GM19025 (cell line): Measurements from ENCODE around the gene RSPH1.

Source experiments
- ATAC-seq: cut with Tn5 transposase; IDR thresholded peaks from one replicate; pipeline ENCODE4 v1.9.1; 2021; ENCODE audit warnings: mild to moderate bottlenecking, low read depth, moderate library complexity; ENCODE audit not compliant: unreplicated experiment

The RSPH1 gene

DNA sequence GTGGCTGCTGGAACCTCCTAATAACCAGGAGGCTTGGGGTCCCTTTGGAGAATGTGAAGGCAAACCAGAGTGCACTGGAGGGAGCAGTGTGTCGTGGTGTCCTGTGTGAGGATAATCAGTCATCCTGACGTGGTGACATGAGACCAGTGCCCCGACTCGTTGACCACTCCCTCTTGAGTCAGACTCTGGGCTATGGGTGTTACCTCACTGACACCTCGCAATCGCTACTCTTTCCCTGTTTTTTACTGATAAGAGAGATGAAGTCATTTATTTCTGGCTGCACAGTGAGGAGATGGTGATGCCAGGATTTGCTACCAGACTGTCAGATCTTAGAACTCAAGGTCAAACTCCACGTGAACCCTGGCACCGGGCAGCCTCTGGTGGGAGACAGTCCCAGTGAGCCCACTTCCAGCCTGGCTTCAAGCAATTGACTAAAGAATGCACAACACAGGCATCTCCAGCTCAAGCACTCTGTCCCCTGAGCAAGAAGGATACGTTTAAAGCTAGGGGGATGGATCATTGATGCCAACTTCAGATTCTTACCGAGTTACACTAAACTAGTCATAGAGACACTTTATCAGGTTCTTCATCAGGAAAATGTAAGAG lies 62.0 kb downstream of the RSPH1 start:
- no peak for ATAC-seq

DNA sequence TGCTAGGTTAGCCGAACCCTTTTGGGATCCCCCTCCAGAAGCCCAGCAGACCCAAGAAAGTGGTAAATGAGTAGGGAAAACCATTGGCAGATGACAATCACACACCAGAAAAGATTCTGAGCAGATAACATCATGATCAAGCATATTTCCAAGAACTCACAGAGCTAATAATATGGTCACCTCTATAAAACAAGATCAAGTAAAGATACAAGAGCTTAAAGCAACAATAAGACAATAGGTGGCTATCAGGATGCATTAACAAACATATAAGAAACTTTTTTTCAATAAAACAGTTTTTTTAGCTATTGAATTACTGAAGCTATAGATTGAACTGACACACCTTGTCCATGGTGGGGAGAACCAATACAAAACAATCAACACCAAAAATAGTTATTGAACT lies 63.3 kb downstream of the RSPH1 start:
- no peak for ATAC-seq

DNA sequence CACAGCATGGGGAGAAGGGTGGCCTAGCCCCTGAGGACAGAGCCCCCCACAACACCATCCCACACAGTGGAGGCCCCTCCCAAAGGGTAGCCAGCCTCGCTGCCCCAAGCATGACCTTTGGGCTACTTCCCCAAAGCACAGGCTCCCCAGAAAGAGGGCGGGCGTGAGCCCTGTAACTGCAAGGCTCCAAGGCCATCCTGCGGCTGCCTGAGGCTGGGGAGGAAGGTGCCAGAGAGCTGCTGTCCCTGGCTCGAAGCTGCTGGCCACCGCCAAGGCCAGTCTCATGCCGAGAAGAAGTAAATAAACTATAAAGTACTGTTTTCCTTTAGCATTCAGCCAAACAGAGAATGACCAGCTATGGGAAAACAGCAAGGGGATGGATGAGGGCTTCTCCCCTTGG lies 64.8 kb downstream of the RSPH1 start:
- ATAC-seq, result no peak

DNA sequence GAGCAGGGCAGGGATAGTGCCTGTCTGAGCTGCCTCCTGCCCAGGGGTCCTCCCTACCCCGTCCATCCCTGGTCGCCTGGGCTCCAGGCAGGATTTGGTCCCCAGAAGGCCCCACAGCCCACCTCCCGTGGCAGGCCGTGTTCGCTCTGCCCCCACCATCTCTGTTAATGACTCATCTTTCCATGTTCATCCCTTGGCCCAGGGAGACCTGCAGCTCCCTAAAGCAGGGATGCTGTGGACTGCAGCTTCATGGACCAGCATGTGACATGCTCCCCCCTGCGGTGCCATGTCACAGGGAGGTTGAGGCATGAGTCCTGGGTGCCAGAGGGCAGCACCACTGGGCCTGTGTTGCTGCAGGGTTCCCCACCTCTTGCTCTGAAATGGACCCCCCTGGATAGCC lies 65.5 kb downstream of the RSPH1 start:
- ATAC-seq, result no peak

DNA sequence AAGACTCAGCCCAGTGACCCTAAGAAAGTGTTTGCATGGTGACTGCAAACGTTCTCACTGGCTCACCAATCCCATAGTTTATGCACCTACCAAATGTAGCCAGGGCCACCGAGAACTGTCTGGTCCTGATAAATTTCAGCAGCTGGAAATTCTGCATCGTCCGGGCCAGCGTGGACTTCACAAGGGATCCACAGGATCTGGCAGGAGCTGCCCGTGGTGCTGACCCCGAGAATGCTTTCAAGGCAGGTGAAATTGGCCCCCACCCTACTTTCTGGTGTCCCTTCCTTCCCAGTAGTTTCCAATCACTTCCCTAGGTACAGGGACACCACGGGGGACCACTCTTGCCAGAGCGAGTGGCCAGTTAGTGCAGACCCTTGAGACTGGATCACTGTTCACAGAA lies 66.2 kb downstream of the RSPH1 start:
- no peak for ATAC-seq

DNA sequence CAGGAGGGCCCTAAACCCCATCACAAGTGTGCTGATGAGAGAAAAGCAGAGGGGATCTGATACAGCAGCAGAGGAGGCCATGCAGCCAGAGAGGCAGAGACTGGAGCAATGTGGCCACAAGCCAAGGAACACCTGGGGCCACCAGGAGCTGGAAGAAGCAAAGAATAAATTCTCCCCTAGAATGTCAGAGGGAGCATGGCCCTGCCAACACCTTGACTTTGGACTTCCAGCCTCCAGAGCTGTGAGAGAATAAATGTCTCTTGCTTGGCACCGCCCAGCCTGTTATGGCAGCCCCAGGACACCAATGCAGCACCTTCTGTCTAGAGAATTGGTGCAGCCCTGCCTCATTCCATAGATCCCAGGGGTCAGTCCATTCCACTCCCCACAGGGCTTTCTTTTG lies 67.0 kb downstream of the RSPH1 start:
- no peak for ATAC-seq

DNA sequence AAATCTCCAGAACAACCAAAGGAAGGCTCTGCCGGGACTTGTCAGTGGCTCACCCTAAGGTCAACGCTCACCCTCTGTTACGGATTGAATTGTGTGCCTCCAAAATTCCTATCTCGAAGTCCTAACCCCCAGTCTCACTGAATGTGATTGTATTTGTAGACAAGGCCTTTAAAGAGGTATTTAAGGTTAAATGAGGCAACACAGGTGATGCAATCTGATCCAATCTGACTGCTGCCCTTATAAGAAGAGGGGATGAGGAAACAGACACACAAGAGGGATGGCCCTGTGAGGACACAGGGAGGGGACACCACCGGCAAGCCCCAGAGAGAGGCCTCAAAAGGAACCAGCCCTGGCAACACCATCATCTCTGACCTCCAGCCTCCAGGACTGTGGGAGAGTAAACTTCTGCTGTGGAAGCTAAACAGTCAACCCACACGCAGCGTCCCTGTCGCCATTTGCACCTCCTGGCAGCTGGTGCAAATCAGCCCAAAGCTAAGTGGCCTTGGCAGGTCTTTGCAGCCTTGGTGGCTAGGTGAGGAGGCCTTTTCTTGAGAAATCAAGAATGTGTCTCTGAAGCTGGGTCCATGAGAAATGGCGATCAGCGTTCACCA lies 68.1 kb downstream of the RSPH1 start:
- ATAC-seq, result no peak

DNA sequence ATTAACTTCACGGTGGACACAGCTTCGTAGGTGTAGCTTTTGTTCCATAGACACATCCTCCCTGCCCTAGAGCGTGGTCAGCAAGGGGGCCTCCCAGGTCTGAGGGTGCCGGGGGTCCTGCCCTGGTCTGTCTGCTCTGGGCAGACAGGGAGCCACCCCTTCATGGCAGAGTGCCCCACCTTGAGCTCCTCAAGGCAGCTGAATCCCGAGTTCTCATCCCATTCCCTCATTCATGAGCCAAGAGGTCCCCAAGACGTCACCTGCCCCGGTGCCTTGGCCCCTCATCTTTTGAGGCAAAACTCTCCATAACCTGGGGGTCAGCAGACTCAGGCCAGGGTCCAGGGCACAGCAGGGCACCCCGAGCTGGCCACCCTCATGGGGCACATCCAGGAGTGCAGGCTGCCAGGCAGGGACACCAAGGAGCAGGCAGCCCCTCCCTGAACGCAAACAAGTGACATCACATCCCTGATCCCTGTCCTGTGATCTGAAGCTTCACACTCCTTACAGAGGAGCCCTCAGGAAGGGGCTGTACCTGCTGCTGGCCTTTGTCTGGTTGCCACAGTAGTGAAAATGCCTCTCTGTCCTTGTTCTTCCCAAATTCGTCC lies 69.0 kb downstream of the RSPH1 start:
- ATAC-seq, result no peak

DNA sequence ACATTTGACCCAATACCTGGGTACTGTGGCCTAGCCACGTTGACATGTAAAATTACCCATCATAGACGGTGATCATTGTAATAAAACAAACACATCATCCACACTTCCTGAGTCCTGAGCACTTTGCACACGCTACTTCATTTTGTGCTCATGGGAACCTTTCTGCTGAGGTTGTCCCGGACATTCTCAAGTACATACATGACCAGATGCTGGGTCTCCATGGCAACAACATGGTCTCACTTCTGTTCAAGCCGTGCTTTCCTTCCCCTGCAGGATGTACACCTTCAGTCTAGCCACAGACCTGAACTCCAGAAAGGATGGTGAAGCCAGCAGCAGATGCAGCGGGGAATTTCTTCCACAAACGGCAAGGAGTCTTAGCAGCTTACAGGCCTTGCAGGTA lies 69.6 kb downstream of the RSPH1 start:
- no peak for ATAC-seq

DNA sequence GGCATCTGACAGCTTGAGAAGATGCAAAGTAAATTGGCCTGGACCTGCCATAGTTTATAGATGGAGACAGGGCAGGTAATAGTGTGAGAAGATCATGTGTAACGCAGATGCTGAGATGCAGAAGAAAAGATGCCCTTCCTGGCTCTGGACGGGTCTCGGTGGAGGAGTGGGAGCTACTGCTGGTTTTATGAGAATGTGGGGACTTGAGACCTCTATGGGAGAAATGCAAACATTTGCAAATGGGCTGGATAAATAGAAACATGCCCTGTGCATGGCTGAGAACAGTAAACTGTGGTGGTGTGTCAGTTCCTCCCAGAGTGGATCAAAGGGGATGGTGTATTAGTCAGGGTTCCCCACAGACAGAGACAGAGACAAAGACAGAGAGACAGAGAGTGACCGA lies 70.4 kb downstream of the RSPH1 start:
- ATAC-seq, result no peak

DNA sequence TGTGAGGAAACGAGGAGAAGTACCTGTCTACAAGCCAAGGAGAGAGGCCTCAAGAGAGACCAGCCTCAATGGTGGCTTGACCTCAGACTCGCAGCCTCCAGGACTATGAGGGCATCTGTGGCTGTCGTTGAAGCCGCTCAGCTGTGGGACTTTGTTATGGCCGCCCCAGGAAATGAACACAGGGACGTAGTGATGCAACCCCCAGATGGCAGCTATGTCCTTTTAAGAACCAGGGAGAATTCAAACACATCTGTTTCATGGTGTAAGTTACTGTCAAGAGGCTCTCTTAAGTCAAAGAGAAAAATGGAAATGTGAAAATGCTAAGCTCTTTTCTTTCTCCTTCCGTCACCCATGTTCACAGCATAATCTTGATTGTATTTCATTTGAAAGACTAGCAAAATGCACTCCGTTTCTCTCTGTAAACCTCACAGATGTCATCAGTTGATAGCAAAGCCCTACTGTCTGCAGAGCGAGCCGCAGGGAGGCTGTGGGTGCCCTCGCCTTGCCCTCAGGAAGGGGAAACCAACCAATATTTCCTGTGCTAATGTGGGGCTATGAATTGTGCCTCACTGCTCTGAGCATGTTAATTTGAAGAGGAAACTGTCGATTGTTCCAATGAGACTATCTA lies 71.0 kb downstream of the RSPH1 start:
- ATAC-seq, result no peak

DNA sequence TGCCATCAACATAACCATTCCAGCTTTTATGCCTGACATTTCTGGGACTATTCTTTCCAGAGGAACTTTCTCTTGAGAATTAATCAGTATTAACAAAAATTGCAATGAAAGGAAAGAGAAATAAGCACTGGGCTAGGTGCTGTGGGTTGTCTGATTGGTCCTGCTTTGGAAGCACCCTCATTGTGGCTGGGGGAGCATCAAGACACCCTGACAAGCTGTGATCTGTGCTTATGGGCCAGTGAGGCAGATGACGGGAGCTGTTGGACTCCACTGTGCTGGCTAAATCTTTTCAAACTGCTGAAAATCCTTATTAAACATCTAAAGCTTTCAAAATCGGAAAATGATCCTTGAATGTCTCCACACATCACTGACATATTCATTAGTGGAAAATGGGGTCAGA lies 72.3 kb downstream of the RSPH1 start:
- no peak for ATAC-seq

DNA sequence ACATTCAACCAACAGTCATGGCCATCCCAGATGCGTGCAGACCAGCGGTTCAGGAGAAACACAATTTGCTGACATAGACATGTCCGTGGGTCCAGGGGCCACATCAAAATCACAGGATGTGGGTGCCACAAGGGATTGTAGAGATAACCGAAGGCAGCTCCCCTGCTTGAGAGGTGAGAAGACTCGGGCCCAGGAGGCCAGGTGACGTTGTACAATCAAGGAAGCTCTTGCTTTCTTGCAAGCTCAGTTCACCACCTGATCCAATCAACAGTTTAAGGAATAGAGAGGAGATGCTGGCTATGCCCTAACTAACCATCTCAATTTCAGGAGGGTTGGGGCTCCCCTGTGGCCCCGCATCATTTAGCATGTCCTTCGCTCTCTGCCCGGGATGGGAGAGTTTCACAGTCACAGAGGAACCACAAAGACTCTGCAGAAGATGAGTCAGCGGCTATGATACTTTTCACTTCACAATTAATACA lies 72.8 kb downstream of the RSPH1 start:
- ATAC-seq, result peak; percentile 51
